HG03571 (cell line): ENCODE measurements around the gene BCL2L12.
"Not testable (repeated sequence)": the region's sequence is repeated elsewhere in the genome, so short reads cannot be mapped to it uniquely, and the experiment has no call there.

ENCODE experiments used
- ATAC-seq: cut with Tn5 transposase; IDR thresholded peaks from one replicate; pipeline ENCODE4 v1.9.1; 2021; ENCODE audit not compliant: unreplicated experiment

Gene BCL2L12

GRCh38 chr19:49665351-49666119 lies at the start of gene BCL2L12, which contains the start of gene IRF3:
Gene BCL2L12, plus strand, starts transcription at chr19:49665933. Its CDS starts 760 bp downstream, at chr19:49666693.
Gene IRF3, minus strand, starts transcription at chr19:49665857. Its CDS starts 1,019 bp downstream, at chr19:49664838.
- ATAC-seq = peak; percentile 72

GRCh38 chr19:49616532-49616931 lies 49.2 kb upstream of the BCL2L12 start:
- no peak for ATAC-seq

- no peak for ATAC-seq
Measured at GRCh38 chr19:49616945-49617344, 48.8 kb upstream of the BCL2L12 start.

- not testable (repeated sequence) for ATAC-seq
Measured at GRCh38 chr19:49617860-49618259, 47.9 kb upstream of the BCL2L12 start.

- ATAC-seq = no peak
Measured at GRCh38 chr19:49624967-49625910, 40.5 kb upstream of the BCL2L12 start.

GRCh38 chr19:49626226-49626625 lies 39.5 kb upstream of the BCL2L12 start:
- ATAC-seq = no peak

GRCh38 chr19:49629659-49630058 lies 36.1 kb upstream of the BCL2L12 start:
- ATAC-seq = no peak

GRCh38 chr19:49631014-49631588 lies 34.6 kb upstream of the BCL2L12 start:
- no peak for ATAC-seq

- no peak for ATAC-seq
Measured at GRCh38 chr19:49631610-49632192, 34.0 kb upstream of the BCL2L12 start.

- ATAC-seq = no peak
Measured at GRCh38 chr19:49632576-49632975, 33.2 kb upstream of the BCL2L12 start.

- ATAC-seq = not testable (repeated sequence)
Measured at GRCh38 chr19:49633273-49633672, 32.5 kb upstream of the BCL2L12 start.

- no peak for ATAC-seq
Measured at GRCh38 chr19:49635530-49636232, 30.1 kb upstream of the BCL2L12 start.

- ATAC-seq = no peak
Measured at GRCh38 chr19:49636233-49636932, 29.4 kb upstream of the BCL2L12 start.

- no peak for ATAC-seq
Measured at GRCh38 chr19:49637821-49638738, 27.7 kb upstream of the BCL2L12 start.

GRCh38 chr19:49639401-49640112 lies 26.2 kb upstream of the BCL2L12 start:
- no peak for ATAC-seq

GRCh38 chr19:49640113-49640898 lies 25.4 kb upstream of the BCL2L12 start, which contains the start of gene RRAS:
Gene RRAS, minus strand, starts transcription at chr19:49640143. Its CDS starts 45 bp downstream, at chr19:49640098.
- ATAC-seq = peak; percentile 60
